Measurements from ENCODE around the gene PRRT3.

The PRRT3 gene

GRCh38 chr3:9911863-9912262 is 40.3 kb downstream of the PRRT3 start:
- H3K4me2 ChIP-seq (ENCODE audit: low read length): no peak overlapping the region
- TF ChIP-seq CTCF (IDR thresholded peaks at IDR 0.05; ENCODE audit: low read depth, low read length) (no peak), EZH2phosphoT487 (IDR thresholded peaks at IDR 0.05; ENCODE audit: low read depth) (no peak)
- peaks cover 27% of the 10 kb centered on the region for H3K4me1 ChIP-seq (ENCODE audit: low read length)

GRCh38 chr3:9909221-9910013 is 42.8 kb downstream of the PRRT3 start:
- Histone ChIP-seq H3K9ac (ENCODE audit: low read length) (no peak overlapping the region), H2AFZ (ENCODE audit: low read depth, low read length) (no peak overlapping the region), H3K27ac (ENCODE audit: low read length) (no peak overlapping the region), H3K4me2 (ENCODE audit: low read length) (peak overlapping the region; percentile 19; the same call in 1 of the 2 replicates), H3K36me3 (replicated peaks; ENCODE audit: low read depth, low read length) (no peaks in the 10 kb centered on the region), H3K4me1 (ENCODE audit: low read length) (peaks cover 12% of the 10 kb centered on the region), H3K27me3 (ENCODE audit: low read depth, low read length) (no peaks in the 10 kb centered on the region), H3K9me3 (ENCODE audit: insufficient read depth, low read length) (no peaks in the 10 kb centered on the region), H3K79me2 (ENCODE audit: low read length) (no peaks in the 10 kb centered on the region), H3K4me3 (ENCODE audit: low read length) (no peak overlapping the region), H4K20me1 (ENCODE audit: insufficient read depth, low read length) (no peaks in the 10 kb centered on the region)
- TF ChIP-seq CTCF (IDR thresholded peaks at IDR 0.05; ENCODE audit: low read depth, low read length) (no peak), EZH2phosphoT487 (IDR thresholded peaks at IDR 0.05; ENCODE audit: low read depth) (no peak)

More at GRCh38 chr3:9911863-9912262, 40.3 kb downstream of the PRRT3 start:
- no peak overlapping the region for H3K4me3 ChIP-seq (ENCODE audit: low read length)
- H3K79me2 ChIP-seq (ENCODE audit: low read length): no peaks in the 10 kb centered on the region
- H3K27me3 ChIP-seq (ENCODE audit: low read depth, low read length): no peaks in the 10 kb centered on the region
- H4K20me1 ChIP-seq (ENCODE audit: insufficient read depth, low read length): no peaks in the 10 kb centered on the region
- no peaks in the 10 kb centered on the region for H3K36me3 ChIP-seq (replicated peaks; ENCODE audit: low read depth, low read length)
- H3K27ac ChIP-seq (ENCODE audit: low read length): no peak overlapping the region
- H3K9ac ChIP-seq (ENCODE audit: low read length): no peak overlapping the region
- H3K9me3 ChIP-seq (ENCODE audit: insufficient read depth, low read length): no peaks in the 10 kb centered on the region
- H2AFZ ChIP-seq (ENCODE audit: low read depth, low read length): no peak overlapping the region

- Histone ChIP-seq H4K20me1 (ENCODE audit: insufficient read depth, low read length) (no peaks in the 10 kb centered on the region), H3K4me2 (ENCODE audit: low read length) (no peak overlapping the region), H3K9ac (ENCODE audit: low read length) (no peak overlapping the region), H3K27me3 (ENCODE audit: low read depth, low read length) (no peaks in the 10 kb centered on the region), H3K4me1 (ENCODE audit: low read length) (peaks cover 11% of the 10 kb centered on the region), H3K4me3 (ENCODE audit: low read length) (no peak overlapping the region), H3K27ac (ENCODE audit: low read length) (no peak overlapping the region), H3K9me3 (ENCODE audit: insufficient read depth, low read length) (no peaks in the 10 kb centered on the region), H2AFZ (ENCODE audit: low read depth, low read length) (no peak overlapping the region), H3K79me2 (ENCODE audit: low read length) (no peaks in the 10 kb centered on the region), H3K36me3 (replicated peaks; ENCODE audit: low read depth, low read length) (no peaks in the 10 kb centered on the region)
- TF ChIP-seq EZH2phosphoT487 (IDR thresholded peaks at IDR 0.05; ENCODE audit: low read depth): no peak
- no peak for TF ChIP-seq CTCF (IDR thresholded peaks at IDR 0.05; ENCODE audit: low read depth, low read length)
Measured at GRCh38 chr3:9908286-9908685, 43.9 kb downstream of the PRRT3 start.

GRCh38 chr3:9906480-9906879 is 45.7 kb downstream of the PRRT3 start:
- Histone ChIP-seq H3K4me3 (ENCODE audit: low read length) (no peak overlapping the region), H3K4me2 (ENCODE audit: low read length) (no peak overlapping the region), H3K4me1 (ENCODE audit: low read length) (peaks cover 11% of the 10 kb centered on the region), H3K27ac (ENCODE audit: low read length) (no peak overlapping the region), H4K20me1 (ENCODE audit: insufficient read depth, low read length) (no peaks in the 10 kb centered on the region), H3K79me2 (ENCODE audit: low read length) (no peaks in the 10 kb centered on the region), H3K9me3 (ENCODE audit: insufficient read depth, low read length) (no peaks in the 10 kb centered on the region), H3K36me3 (replicated peaks; ENCODE audit: low read depth, low read length) (no peaks in the 10 kb centered on the region), H3K9ac (ENCODE audit: low read length) (no peak overlapping the region), H3K27me3 (ENCODE audit: low read depth, low read length) (no peaks in the 10 kb centered on the region), H2AFZ (ENCODE audit: low read depth, low read length) (no peak overlapping the region)
- TF ChIP-seq CTCF (IDR thresholded peaks at IDR 0.05; ENCODE audit: low read depth, low read length) (no peak), EZH2phosphoT487 (IDR thresholded peaks at IDR 0.05; ENCODE audit: low read depth) (no peak)
